DND-41 (cell line): ENCODE results near the gene PRPF38B.
"Not testable (repeated sequence)": the region's sequence is repeated elsewhere in the genome, so short reads cannot be mapped to it uniquely, and the experiment has no call there.

ENCODE experiments used
- ATAC-seq: fragments of 200-7000 bp; cut with Tn5 transposase; 3 replicates; pipeline ENCODE4 v1.9.1; 2021; ENCODE audit warnings: low read depth; ENCODE audit not compliant: insufficient read depth
- DNase-seq: peaks from one replicate; pipeline ENCODE4 v3.0.0-alpha.2; 2020
- H2AFZ ChIP-seq: 2 replicates; pipeline ENCODE4 v1.6.0; 2012; ENCODE audit warnings: low read depth, low read length
- H3K27ac ChIP-seq: 2 replicates; pipeline ENCODE4 v1.5.1; 2012; ENCODE audit warnings: low read length, inconsistent platforms
- H3K27me3 ChIP-seq: fragments of 200-600 bp; sonication (generic); 2 replicates; pipeline ENCODE4 v1.6.0; 2012; ENCODE audit warnings: low read length, mild to moderate bottlenecking, inconsistent platforms; ENCODE audit not compliant: insufficient read depth, poor library complexity
- H3K36me3 ChIP-seq: 2 replicates; pipeline ENCODE4 v1.5.1; 2012; ENCODE audit warnings: low read length, inconsistent platforms; ENCODE audit not compliant: insufficient read depth
- H3K4me1 ChIP-seq: 2 replicates; pipeline ENCODE4 v1.5.1; 2012; ENCODE audit warnings: mild to moderate bottlenecking, low read length; ENCODE audit not compliant: insufficient read depth
- H3K4me2 ChIP-seq: 2 replicates; pipeline ENCODE4 v1.6.0; 2012; ENCODE audit warnings: mild to moderate bottlenecking, moderate library complexity, low read length, inconsistent platforms; ENCODE audit not compliant: insufficient read depth
- H3K4me3 ChIP-seq, 2 experiments: fragments of 200-600 bp in 1 of 2; shearing (Covaris generic) in 1 of 2; 2 replicates each; pipeline ENCODE4 v1.5.1; 2012 to 2016; ENCODE audit warnings: inconsistent platforms in 2 of 2, low read length in 2 of 2, mild to moderate bottlenecking in 2 of 2, low read depth in 1 of 2, moderate library complexity in 1 of 2
- H3K79me2 ChIP-seq: 2 replicates; pipeline ENCODE4 v1.6.0; 2012; ENCODE audit warnings: low read length, inconsistent platforms; ENCODE audit not compliant: insufficient read depth
- H3K9ac ChIP-seq: 2 replicates; pipeline ENCODE4 v1.6.0; 2012; ENCODE audit warnings: low read depth, mild to moderate bottlenecking, inconsistent platforms, low read length, moderate library complexity
- H3K9me3 ChIP-seq: 2 replicates; pipeline ENCODE4 v1.5.1; 2012; ENCODE audit warnings: low read length, moderate library complexity, mild to moderate bottlenecking, inconsistent platforms; ENCODE audit not compliant: insufficient read depth, severe bottlenecking
- H4K20me1 ChIP-seq: 2 replicates; pipeline ENCODE4 v1.6.0; 2012; ENCODE audit warnings: low read length; ENCODE audit not compliant: insufficient read depth
- EZH2 ChIP-seq: IDR thresholded peaks from 3 replicates; pipeline ENCODE4 v1.6.1; 2012; ENCODE audit warnings: borderline replicate concordance, low read depth, mild to moderate bottlenecking, moderate library complexity, low read length, inconsistent platforms; ENCODE audit not compliant: severe bottlenecking
- TF ChIP-seq, protein P1 (sequence below): IDR thresholded peaks from 2 replicates; pipeline ENCODE4 v1.5.1; 2012; ENCODE audit warnings: borderline replicate concordance, low read length, moderate library complexity, mild to moderate bottlenecking; ENCODE audit not compliant: poor library complexity, severe bottlenecking; ENCODE audit errors: extremely low read depth

The PRPF38B gene

DNA sequence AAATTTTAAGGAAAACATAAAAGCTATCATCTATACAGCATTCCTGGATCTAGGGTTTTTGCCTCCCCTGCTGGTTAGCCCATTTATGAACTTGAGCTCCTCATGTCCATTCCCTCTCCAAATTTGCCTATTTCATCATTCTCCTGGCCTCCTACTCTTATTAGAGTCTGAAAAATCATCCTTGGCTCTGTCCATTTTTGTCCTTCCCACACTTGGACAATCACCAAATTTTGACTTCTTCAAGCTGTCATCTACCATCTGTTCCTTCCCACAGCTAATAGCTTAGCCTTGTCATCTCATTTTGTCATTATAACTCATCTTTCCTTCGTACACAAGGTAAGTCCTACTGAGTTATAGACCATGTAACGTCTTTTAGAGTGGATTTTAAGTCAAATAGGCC, 29.0 kb upstream of the PRPF38B start:
- Histone ChIP-seq H3K4me3 (no peak overlapping the region), H3K9me3 (no peaks in the 10 kb centered on the region), H3K27ac (no peak overlapping the region), H3K4me1 (peaks cover 23% of the 10 kb centered on the region), H3K27me3 (no peaks in the 10 kb centered on the region), H3K4me2 (no peak overlapping the region), H3K36me3 (no peaks in the 10 kb centered on the region), H4K20me1 (no peaks in the 10 kb centered on the region), H2AFZ (no peak overlapping the region), H3K9ac (no peak overlapping the region), H3K79me2 (peaks cover 24% of the 10 kb centered on the region)
- DNase-seq (no peak), ATAC-seq (no peak)
- TF ChIP-seq, protein P1, sequence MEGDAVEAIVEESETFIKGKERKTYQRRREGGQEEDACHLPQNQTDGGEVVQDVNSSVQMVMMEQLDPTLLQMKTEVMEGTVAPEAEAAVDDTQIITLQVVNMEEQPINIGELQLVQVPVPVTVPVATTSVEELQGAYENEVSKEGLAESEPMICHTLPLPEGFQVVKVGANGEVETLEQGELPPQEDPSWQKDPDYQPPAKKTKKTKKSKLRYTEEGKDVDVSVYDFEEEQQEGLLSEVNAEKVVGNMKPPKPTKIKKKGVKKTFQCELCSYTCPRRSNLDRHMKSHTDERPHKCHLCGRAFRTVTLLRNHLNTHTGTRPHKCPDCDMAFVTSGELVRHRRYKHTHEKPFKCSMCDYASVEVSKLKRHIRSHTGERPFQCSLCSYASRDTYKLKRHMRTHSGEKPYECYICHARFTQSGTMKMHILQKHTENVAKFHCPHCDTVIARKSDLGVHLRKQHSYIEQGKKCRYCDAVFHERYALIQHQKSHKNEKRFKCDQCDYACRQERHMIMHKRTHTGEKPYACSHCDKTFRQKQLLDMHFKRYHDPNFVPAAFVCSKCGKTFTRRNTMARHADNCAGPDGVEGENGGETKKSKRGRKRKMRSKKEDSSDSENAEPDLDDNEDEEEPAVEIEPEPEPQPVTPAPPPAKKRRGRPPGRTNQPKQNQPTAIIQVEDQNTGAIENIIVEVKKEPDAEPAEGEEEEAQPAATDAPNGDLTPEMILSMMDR = no peak
- no peak for TF ChIP-seq EZH2

DNA sequence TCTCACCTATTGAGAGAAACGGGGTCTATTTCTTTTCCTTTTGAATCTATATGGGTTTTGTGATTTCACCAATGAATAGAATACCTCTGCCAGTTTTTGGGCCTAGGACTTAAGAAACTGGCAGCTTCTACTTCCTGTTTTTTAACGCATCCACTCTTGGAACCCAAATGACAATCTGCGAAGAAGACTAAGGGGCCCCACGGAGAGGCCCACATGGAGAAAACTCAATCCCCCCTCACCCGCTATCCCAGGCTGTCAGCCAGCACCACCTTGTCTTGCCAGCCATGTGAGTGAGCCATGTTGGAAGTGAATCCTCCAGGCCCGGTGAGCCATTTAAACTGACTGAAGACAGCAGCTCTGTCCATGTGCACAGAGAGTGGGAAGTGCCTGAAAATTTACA, 27.6 kb upstream of the PRPF38B start:
- no peak overlapping the region for H3K4me3 ChIP-seq
- H3K36me3 ChIP-seq = no peaks in the 10 kb centered on the region
- peaks cover 17% of the 10 kb centered on the region for H3K79me2 ChIP-seq
- H3K4me2 ChIP-seq = no peak overlapping the region
- no peak overlapping the region for H2AFZ ChIP-seq
- H3K27me3 ChIP-seq = no peaks in the 10 kb centered on the region
- H3K9me3 ChIP-seq = no peaks in the 10 kb centered on the region
- TF ChIP-seq, protein P1 = no peak
- TF ChIP-seq EZH2 = no peak
- no peak for DNase-seq
- ATAC-seq = no peak
- no peak overlapping the region for H3K27ac ChIP-seq
- no peak overlapping the region for H3K9ac ChIP-seq
- peaks cover 17% of the 10 kb centered on the region for H3K4me1 ChIP-seq
- H4K20me1 ChIP-seq = no peaks in the 10 kb centered on the region

DNA sequence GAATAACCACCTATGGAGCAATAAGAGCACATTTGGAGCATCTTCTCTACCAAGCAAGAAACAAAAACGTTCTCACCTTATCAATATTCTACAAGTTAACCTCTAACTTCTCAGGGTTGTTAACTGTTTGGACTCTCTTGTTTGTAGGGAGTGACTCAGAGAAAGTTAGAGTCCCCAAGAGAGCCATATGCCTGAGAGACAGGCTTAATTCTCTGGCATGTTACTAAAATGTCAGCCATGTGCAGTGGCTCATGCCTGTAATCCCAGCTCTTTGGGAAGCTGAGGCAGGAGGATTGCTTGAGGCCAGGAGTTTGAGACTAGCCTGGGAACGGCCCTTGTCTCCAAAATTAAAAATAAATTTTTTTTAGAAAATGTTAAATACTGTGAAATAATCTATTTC, 27.0 kb upstream of the PRPF38B start:
- no peaks in the 10 kb centered on the region for H4K20me1 ChIP-seq
- no peak overlapping the region for H2AFZ ChIP-seq
- H3K9ac ChIP-seq = no peak overlapping the region
- H3K4me1 ChIP-seq = peaks cover 11% of the 10 kb centered on the region
- H3K36me3 ChIP-seq = no peaks in the 10 kb centered on the region
- no peak overlapping the region for H3K4me3 ChIP-seq
- DNase-seq (no peak), ATAC-seq (no peak)
- TF ChIP-seq, protein P1 = no peak
- TF ChIP-seq EZH2 = no peak
- H3K9me3 ChIP-seq = no peaks in the 10 kb centered on the region
- H3K27ac ChIP-seq = no peak overlapping the region
- no peaks in the 10 kb centered on the region for H3K27me3 ChIP-seq
- no peak overlapping the region for H3K4me2 ChIP-seq
- peaks cover 11% of the 10 kb centered on the region for H3K79me2 ChIP-seq

DNA sequence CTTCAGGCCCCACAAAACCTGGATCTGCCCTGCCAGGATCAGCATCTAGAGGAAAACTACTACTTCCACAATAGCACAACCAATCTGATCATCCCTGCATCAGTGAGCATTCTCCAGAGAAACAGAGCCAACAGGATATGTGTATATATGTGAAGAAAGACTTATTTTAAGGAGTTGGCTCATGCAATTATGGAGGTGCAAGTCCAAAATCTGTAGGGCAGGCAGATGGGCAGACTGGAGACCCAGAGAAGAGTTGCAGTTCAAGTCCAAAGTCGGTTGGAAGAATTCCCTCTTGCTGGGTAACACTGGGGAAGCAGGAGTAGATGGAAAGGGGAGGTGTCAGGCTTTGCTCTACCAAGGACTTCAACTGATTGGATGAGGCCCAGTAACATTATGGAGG, 26.3 kb upstream of the PRPF38B start:
- Histone ChIP-seq H3K9ac (no peak overlapping the region), H3K27ac (no peak overlapping the region), H3K4me3 (no peak overlapping the region), H3K4me1 (peaks cover 10% of the 10 kb centered on the region), H3K9me3 (no peaks in the 10 kb centered on the region), H3K4me2 (no peak overlapping the region), H4K20me1 (no peaks in the 10 kb centered on the region), H2AFZ (no peak overlapping the region), H3K36me3 (no peaks in the 10 kb centered on the region), H3K79me2 (peaks cover 7% of the 10 kb centered on the region; the same call in 1 of the 2 replicates), H3K27me3 (no peaks in the 10 kb centered on the region)
- TF ChIP-seq, protein P1 = no peak
- no peak for TF ChIP-seq EZH2
- ATAC-seq (no peak), DNase-seq (no peak)

DNA sequence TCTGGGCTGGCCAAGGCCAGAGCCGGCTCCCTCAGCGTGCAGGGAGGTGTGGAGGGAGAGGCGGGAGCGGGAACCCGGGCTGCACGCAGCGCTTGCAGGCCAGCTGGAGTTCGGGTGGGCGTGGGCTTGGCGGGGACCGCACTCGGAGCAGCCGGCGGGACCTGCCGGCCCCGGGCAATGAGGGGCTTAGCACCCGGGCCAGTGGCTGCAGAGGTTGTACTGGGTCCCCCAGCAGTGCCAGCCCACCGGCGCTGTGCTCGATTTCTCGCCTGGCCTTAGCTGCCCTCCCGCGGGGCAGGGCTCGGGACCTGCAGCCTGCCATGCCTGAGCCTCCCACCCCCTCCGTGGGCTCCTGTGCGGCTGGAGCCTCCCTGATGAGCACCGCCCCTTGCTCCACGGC, 24.7 kb upstream of the PRPF38B start:
- H4K20me1 ChIP-seq, H3K36me3 ChIP-seq, H3K27ac ChIP-seq, H3K4me1 ChIP-seq, H3K4me2 ChIP-seq, ATAC-seq, H2AFZ ChIP-seq, H3K27me3 ChIP-seq, DNase-seq, H3K9ac ChIP-seq, H3K9me3 ChIP-seq, H3K4me3 ChIP-seq, H3K79me2 ChIP-seq: not testable (repeated sequence)
